GM23338 (cell line): ENCODE measurements around the gene R3HCC1L. TPM values are rescaled to one million over a fixed set of nuclear protein-coding genes. Genes with fewer than 3 reads are reported as not detected.

Experiments
- ATAC-seq: fragments of 200-7000 bp; cut with Tn5 transposase; 3 replicates; pipeline ENCODE4 v1.9.1; 2020
- DNase-seq: peaks from one replicate; pipeline ENCODE4 v3.0.0-alpha.2; 2015; ENCODE audit warnings: low spot score
- H2AFZ ChIP-seq: fragments of 200-600 bp; sonication (generic); 2 replicates; pipeline ENCODE4 v1.8.0; 2016; ENCODE audit warnings: antibody characterized with exemption, mild to moderate bottlenecking, moderate library complexity
- H3F3A ChIP-seq: fragments of 200-600 bp; sonication (generic); replicated peaks from 2 replicates; pipeline ENCODE4 v1.8.0; 2017; ENCODE audit warnings: antibody characterized with exemption, mixed run types, low read depth
- H3K27ac ChIP-seq: fragments of 200-600 bp; sonication (generic); 2 replicates; pipeline ENCODE4 v1.6.1; 2016; ENCODE audit warnings: low read depth
- H3K27me3 ChIP-seq: fragments of 200-600 bp; sonication (generic); 2 replicates; pipeline ENCODE4 v1.8.0; 2016; ENCODE audit warnings: mild to moderate bottlenecking, mixed run types, moderate library complexity; ENCODE audit not compliant: insufficient read depth
- H3K36me3 ChIP-seq: fragments of 200-600 bp; sonication (generic); 2 replicates; pipeline ENCODE4 v1.8.0; 2016; ENCODE audit warnings: mild to moderate bottlenecking; ENCODE audit not compliant: insufficient read depth
- H3K4me1 ChIP-seq: fragments of 200-600 bp; sonication (generic); 2 replicates; pipeline ENCODE4 v1.8.0; 2016; ENCODE audit warnings: mild to moderate bottlenecking, moderate library complexity; ENCODE audit not compliant: insufficient read depth
- H3K4me2 ChIP-seq: fragments of 200-600 bp; sonication (generic); 2 replicates; pipeline ENCODE4 v1.7.1; 2017; ENCODE audit warnings: mixed run types
- H3K4me3 ChIP-seq: fragments of 200-600 bp; sonication (generic); 2 replicates; pipeline ENCODE4 v1.6.1; 2016; ENCODE audit warnings: mixed run types
- H3K79me2 ChIP-seq: fragments of 200-600 bp; sonication (generic); replicated peaks from 2 replicates; pipeline ENCODE4 v1.8.0; 2017; ENCODE audit warnings: mild to moderate bottlenecking; ENCODE audit not compliant: insufficient read depth
- H3K9me2 ChIP-seq: fragments of 200-600 bp; sonication (generic); 2 replicates; pipeline ENCODE4 v1.8.0; 2017; ENCODE audit not compliant: insufficient read depth
- H4K20me1 ChIP-seq: fragments of 200-600 bp; sonication (generic); replicated peaks from 2 replicates; pipeline ENCODE4 v1.8.0; 2017; ENCODE audit warnings: mild to moderate bottlenecking; ENCODE audit not compliant: insufficient read depth
- H3K27ac Mint-ChIP-seq: 2 replicates; pipeline ENCODE4 v1.8.0; 2020; ENCODE audit warnings: inconsistent platforms, mild to moderate bottlenecking, moderate library complexity, mixed read lengths
- H3K27me3 Mint-ChIP-seq: 3 replicates; pipeline ENCODE4 v1.8.0; 2022; ENCODE audit warnings: low read depth, mild to moderate bottlenecking, moderate library complexity, mixed read lengths, inconsistent platforms; ENCODE audit not compliant: insufficient read depth, poor library complexity
- H3K36me3 Mint-ChIP-seq: 3 replicates; pipeline ENCODE4 v1.8.0; 2021; ENCODE audit warnings: low read depth, mild to moderate bottlenecking, inconsistent platforms, moderate library complexity, mixed read lengths
- H3K4me1 Mint-ChIP-seq: 3 replicates; pipeline ENCODE4 v1.8.0; 2020; ENCODE audit warnings: mild to moderate bottlenecking, inconsistent platforms, mixed read lengths
- H3K4me3 Mint-ChIP-seq: 3 replicates; pipeline ENCODE4 v1.8.0; 2021; ENCODE audit warnings: moderate library complexity, mild to moderate bottlenecking, inconsistent platforms, mixed read lengths
- H3K9me3 Mint-ChIP-seq: 3 replicates; pipeline ENCODE4 v1.8.0; 2020; ENCODE audit warnings: moderate library complexity, mild to moderate bottlenecking, inconsistent platforms, mixed read lengths
- EZH2 ChIP-seq: fragments of 200-600 bp; sonication (generic); IDR thresholded peaks from one replicate; pipeline ENCODE4 v1.8.0; 2017; ENCODE audit warnings: antibody characterized with exemption, mild to moderate bottlenecking, low read depth; ENCODE audit not compliant: unreplicated experiment
- JUNB ChIP-seq: IDR thresholded peaks from one replicate; pipeline ENCODE4 v1.6.1; 2016; ENCODE audit warnings: antibody characterized with exemption; ENCODE audit not compliant: unreplicated experiment
- NANOG ChIP-seq: IDR thresholded peaks from 2 replicates; pipeline ENCODE4 v1.6.1; 2016; ENCODE audit warnings: antibody characterized with exemption, borderline replicate concordance
- STAT1 ChIP-seq: IDR thresholded peaks from one replicate; pipeline ENCODE4 v1.6.1; 2016; ENCODE audit warnings: antibody characterized with exemption; ENCODE audit not compliant: unreplicated experiment
- ZNF331 ChIP-seq: fragments of 250-450 bp; sonication (Bioruptor Pico); IDR thresholded peaks from 2 replicates; pipeline ENCODE4 v1.5.0; 2020; ENCODE audit warnings: low read depth, mild to moderate bottlenecking, moderate library complexity
- polyA plus RNA-seq: library from polyadenylated mRNA; unstranded; fragments of >200 nt; fragmentation: Nextera tagmentation; extraction: Ambion mirVana; gene quantifications from 2 replicates; pipeline ENCODE4 v1.2.1, GENCODE V29; 2016
- total RNA-seq: library from RNA; depleted of rRNA; stranded (reverse); fragments of >200 nt; shearing (Covaris generic); gene quantifications from 2 replicates; pipeline ENCODE4 v1.2.3, GENCODE V29; 2014
- TF ChIP-seq, protein P1 (sequence below): fragments of 250-450 bp; sonication (Bioruptor Pico); IDR thresholded peaks from 2 replicates; pipeline ENCODE4 v1.5.0; 2020; ENCODE audit warnings: mild to moderate bottlenecking, moderate library complexity
- TF ChIP-seq, protein P2 (sequence below): IDR thresholded peaks from 2 replicates; pipeline ENCODE4 v1.6.1; 2016; ENCODE audit warnings: antibody characterized with exemption
- TF ChIP-seq, protein P3 (sequence below): IDR thresholded peaks from one replicate; pipeline ENCODE4 v1.6.1; 2018; ENCODE audit warnings: antibody characterized with exemption; ENCODE audit not compliant: unreplicated experiment
- TF ChIP-seq, protein P4 (sequence below), 2 experiments: fragments of 200-600 bp in 1 of 2; sonication (generic) in 1 of 2; conservative IDR thresholded peaks; 2 replicates each; pipeline versions ENCODE4 v1.5.1 to v1.6.1; 2016 to 2017; ENCODE audit warnings: antibody characterized with exemption in 2 of 2, low read depth in 2 of 2, mild to moderate bottlenecking in 2 of 2, moderate library complexity in 1 of 2

Gene R3HCC1L
- total and polyA plus RNA-seq, 2 experiments from 2014 or later, result 9.3 to 15.8 TPM

DNA sequence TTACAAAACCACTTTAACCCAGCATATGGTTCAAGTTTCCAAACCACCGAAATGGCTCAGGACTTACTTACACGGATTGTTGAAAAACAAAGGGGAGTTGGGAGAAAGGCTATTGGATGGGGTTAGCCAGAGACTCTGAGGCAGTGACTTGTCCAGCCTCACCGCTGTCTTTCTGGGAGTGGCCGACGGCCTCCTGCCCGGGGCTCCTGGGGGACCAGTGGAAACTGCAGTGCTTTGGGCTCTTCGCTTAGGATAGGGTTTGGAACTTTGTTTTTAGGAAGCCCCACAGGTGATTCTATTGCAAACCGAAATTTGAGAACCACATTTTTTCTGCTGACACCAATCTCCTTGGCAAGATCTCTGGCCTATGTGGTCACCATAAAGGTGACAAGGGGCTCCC lies 38.1 kb upstream of the R3HCC1L start:
- no peaks in the 10 kb centered on the region for H3K36me3 Mint-ChIP-seq
- H3K27ac Mint-ChIP-seq, result no peak overlapping the region
- H3K27me3 Mint-ChIP-seq, result peaks cover 8% of the 10 kb centered on the region
- no peak for ATAC-seq
- DNase-seq, result no peak
- no peaks in the 10 kb centered on the region for H3K27me3 ChIP-seq
- H3K4me1 ChIP-seq, result 0 out of 2 replicates have a peak, but pooled peaks cover 8% of the 10 kb centered on the region
- H4K20me1 ChIP-seq, result 0 out of 2 replicates have a peak, but pooled peaks cover 3% of the 10 kb centered on the region
- no peak overlapping the region for H3K27ac ChIP-seq
- no peaks in the 10 kb centered on the region; the same call in 1 of the 2 replicates for H3K9me2 ChIP-seq
- no peak overlapping the region for H3K4me3 Mint-ChIP-seq
- H3K4me3 ChIP-seq, result no peak overlapping the region
- H3K4me2 ChIP-seq, result no peak overlapping the region
- H3K79me2 ChIP-seq, result no peaks in the 10 kb centered on the region
- no peaks in the 10 kb centered on the region for H3K36me3 ChIP-seq
- no peaks in the 10 kb centered on the region for H3K9me3 Mint-ChIP-seq
- TF ChIP-seq, protein P1, sequence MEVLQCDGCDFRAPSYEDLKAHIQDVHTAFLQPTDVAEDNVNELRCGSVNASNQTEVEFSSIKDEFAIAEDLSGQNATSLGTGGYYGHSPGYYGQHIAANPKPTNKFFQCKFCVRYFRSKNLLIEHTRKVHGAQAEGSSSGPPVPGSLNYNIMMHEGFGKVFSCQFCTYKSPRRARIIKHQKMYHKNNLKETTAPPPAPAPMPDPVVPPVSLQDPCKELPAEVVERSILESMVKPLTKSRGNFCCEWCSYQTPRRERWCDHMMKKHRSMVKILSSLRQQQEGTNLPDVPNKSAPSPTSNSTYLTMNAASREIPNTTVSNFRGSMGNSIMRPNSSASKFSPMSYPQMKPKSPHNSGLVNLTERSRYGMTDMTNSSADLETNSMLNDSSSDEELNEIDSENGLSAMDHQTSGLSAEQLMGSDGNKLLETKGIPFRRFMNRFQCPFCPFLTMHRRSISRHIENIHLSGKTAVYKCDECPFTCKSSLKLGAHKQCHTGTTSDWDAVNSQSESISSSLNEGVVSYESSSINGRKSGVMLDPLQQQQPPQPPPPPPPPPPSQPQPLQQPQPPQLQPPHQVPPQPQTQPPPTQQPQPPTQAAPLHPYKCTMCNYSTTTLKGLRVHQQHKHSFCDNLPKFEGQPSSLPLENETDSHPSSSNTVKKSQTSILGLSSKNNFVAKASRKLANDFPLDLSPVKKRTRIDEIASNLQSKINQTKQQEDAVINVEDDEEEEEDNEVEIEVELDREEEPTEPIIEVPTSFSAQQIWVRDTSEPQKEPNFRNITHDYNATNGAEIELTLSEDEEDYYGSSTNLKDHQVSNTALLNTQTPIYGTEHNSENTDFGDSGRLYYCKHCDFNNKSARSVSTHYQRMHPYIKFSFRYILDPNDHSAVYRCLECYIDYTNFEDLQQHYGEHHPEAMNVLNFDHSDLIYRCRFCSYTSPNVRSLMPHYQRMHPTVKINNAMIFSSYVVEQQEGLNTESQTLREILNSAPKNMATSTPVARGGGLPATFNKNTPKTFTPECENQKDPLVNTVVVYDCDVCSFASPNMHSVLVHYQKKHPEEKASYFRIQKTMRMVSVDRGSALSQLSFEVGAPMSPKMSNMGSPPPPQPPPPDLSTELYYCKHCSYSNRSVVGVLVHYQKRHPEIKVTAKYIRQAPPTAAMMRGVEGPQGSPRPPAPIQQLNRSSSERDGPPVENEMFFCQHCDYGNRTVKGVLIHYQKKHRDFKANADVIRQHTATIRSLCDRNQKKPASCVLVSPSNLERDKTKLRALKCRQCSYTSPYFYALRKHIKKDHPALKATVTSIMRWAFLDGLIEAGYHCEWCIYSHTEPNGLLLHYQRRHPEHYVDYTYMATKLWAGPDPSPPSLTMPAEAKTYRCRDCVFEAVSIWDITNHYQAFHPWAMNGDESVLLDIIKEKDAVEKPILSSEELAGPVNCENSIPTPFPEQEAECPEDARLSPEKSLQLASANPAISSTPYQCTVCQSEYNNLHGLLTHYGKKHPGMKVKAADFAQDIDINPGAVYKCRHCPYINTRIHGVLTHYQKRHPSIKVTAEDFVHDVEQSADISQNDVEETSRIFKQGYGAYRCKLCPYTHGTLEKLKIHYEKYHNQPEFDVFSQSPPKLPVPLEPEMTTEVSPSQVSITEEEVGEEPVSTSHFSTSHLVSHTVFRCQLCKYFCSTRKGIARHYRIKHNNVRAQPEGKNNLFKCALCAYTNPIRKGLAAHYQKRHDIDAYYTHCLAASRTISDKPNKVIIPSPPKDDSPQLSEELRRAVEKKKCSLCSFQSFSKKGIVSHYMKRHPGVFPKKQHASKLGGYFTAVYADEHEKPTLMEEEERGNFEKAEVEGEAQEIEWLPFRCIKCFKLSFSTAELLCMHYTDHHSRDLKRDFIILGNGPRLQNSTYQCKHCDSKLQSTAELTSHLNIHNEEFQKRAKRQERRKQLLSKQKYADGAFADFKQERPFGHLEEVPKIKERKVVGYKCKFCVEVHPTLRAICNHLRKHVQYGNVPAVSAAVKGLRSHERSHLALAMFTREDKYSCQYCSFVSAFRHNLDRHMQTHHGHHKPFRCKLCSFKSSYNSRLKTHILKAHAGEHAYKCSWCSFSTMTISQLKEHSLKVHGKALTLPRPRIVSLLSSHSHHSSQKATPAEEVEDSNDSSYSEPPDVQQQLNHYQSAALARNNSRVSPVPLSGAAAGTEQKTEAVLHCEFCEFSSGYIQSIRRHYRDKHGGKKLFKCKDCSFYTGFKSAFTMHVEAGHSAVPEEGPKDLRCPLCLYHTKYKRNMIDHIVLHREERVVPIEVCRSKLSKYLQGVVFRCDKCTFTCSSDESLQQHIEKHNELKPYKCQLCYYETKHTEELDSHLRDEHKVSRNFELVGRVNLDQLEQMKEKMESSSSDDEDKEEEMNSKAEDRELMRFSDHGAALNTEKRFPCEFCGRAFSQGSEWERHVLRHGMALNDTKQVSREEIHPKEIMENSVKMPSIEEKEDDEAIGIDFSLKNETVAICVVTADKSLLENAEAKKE, result no peak
- TF ChIP-seq STAT1, result no peak
- H2AFZ ChIP-seq, result no peak overlapping the region
- H3F3A ChIP-seq, result no peaks in the 10 kb centered on the region
- peaks cover 12% of the 10 kb centered on the region for H3K4me1 Mint-ChIP-seq

DNA sequence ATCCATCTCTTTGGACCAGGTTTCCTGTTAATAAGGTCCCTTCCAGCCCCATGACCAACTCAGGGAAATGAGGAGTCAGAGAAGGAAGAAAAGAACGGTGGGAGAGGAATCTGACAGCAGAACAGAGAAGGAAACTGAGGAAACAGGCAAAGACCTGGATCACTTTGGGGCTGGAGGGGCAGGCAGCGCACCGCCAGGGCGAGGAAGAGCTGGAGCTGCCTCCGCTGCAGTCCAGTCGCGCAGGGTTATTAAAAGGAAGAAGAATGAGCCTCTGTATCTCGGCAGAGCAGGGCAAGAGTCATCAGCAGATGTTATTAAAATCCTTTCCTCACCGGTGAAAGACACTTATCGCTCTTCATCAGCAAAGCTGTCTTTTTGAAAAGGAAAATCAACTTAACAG lies 37.7 kb upstream of the R3HCC1L start:
- Histone ChIP-seq H3K79me2 (no peaks in the 10 kb centered on the region), H3K27ac (no peak overlapping the region), H3K9me2 (no peaks in the 10 kb centered on the region; the same call in 1 of the 2 replicates), H3F3A (no peaks in the 10 kb centered on the region), H2AFZ (no peak overlapping the region), H3K4me3 (no peak overlapping the region), H3K27me3 (no peaks in the 10 kb centered on the region), H3K4me1 (0 out of 2 replicates have a peak, but pooled peaks cover 8% of the 10 kb centered on the region), H4K20me1 (0 out of 2 replicates have a peak, but pooled peaks cover 3% of the 10 kb centered on the region), H3K36me3 (no peaks in the 10 kb centered on the region), H3K4me2 (no peak overlapping the region)
- no peak for DNase-seq
- ATAC-seq, result no peak
- H3K4me1 Mint-ChIP-seq, result peaks cover 12% of the 10 kb centered on the region
- no peaks in the 10 kb centered on the region for H3K9me3 Mint-ChIP-seq
- no peak overlapping the region for H3K27ac Mint-ChIP-seq
- H3K36me3 Mint-ChIP-seq, result no peaks in the 10 kb centered on the region
- peaks cover 8% of the 10 kb centered on the region for H3K27me3 Mint-ChIP-seq
- H3K4me3 Mint-ChIP-seq, result no peak overlapping the region
- TF ChIP-seq ZNF331 (CRISPR knock-in tag) (no peak), NANOG (no peak), STAT1 (no peak), JUNB (no peak), EZH2 (no peak)
- TF ChIP-seq, protein P2, sequence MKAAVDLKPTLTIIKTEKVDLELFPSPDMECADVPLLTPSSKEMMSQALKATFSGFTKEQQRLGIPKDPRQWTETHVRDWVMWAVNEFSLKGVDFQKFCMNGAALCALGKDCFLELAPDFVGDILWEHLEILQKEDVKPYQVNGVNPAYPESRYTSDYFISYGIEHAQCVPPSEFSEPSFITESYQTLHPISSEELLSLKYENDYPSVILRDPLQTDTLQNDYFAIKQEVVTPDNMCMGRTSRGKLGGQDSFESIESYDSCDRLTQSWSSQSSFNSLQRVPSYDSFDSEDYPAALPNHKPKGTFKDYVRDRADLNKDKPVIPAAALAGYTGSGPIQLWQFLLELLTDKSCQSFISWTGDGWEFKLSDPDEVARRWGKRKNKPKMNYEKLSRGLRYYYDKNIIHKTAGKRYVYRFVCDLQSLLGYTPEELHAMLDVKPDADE, result no peak
- TF ChIP-seq, protein P3, sequence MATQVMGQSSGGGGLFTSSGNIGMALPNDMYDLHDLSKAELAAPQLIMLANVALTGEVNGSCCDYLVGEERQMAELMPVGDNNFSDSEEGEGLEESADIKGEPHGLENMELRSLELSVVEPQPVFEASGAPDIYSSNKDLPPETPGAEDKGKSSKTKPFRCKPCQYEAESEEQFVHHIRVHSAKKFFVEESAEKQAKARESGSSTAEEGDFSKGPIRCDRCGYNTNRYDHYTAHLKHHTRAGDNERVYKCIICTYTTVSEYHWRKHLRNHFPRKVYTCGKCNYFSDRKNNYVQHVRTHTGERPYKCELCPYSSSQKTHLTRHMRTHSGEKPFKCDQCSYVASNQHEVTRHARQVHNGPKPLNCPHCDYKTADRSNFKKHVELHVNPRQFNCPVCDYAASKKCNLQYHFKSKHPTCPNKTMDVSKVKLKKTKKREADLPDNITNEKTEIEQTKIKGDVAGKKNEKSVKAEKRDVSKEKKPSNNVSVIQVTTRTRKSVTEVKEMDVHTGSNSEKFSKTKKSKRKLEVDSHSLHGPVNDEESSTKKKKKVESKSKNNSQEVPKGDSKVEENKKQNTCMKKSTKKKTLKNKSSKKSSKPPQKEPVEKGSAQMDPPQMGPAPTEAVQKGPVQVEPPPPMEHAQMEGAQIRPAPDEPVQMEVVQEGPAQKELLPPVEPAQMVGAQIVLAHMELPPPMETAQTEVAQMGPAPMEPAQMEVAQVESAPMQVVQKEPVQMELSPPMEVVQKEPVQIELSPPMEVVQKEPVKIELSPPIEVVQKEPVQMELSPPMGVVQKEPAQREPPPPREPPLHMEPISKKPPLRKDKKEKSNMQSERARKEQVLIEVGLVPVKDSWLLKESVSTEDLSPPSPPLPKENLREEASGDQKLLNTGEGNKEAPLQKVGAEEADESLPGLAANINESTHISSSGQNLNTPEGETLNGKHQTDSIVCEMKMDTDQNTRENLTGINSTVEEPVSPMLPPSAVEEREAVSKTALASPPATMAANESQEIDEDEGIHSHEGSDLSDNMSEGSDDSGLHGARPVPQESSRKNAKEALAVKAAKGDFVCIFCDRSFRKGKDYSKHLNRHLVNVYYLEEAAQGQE, result no peak
- TF ChIP-seq, protein P4, sequence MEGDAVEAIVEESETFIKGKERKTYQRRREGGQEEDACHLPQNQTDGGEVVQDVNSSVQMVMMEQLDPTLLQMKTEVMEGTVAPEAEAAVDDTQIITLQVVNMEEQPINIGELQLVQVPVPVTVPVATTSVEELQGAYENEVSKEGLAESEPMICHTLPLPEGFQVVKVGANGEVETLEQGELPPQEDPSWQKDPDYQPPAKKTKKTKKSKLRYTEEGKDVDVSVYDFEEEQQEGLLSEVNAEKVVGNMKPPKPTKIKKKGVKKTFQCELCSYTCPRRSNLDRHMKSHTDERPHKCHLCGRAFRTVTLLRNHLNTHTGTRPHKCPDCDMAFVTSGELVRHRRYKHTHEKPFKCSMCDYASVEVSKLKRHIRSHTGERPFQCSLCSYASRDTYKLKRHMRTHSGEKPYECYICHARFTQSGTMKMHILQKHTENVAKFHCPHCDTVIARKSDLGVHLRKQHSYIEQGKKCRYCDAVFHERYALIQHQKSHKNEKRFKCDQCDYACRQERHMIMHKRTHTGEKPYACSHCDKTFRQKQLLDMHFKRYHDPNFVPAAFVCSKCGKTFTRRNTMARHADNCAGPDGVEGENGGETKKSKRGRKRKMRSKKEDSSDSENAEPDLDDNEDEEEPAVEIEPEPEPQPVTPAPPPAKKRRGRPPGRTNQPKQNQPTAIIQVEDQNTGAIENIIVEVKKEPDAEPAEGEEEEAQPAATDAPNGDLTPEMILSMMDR (conservative IDR thresholded peaks at IDR 0.05; ENCODE audit: low read depth in 2 of 2), result no peak
